IPS DF 4.7 (cell line): Measurements from ENCODE around the gene C1QL2.
A peak's percentile ranks its signal among the peaks of the same experiment; 100 is the strongest.

Experiments
- DNase-seq: peaks from one replicate; pipeline ENCODE4 v3.0.0-alpha.2; 2013; ENCODE audit warnings: low spot score; ENCODE audit errors: extremely low read depth

C1QL2 gene

GRCh38 chr2:119179991-119180390 lies 21.4 kb upstream of the C1QL2 start:
- no peak for DNase-seq

- DNase-seq, result no peak
Observed at GRCh38 chr2:119179202-119179601, 20.7 kb upstream of the C1QL2 start.

- no peak for DNase-seq
Observed at GRCh38 chr2:119178776-119179175, 20.2 kb upstream of the C1QL2 start.

GRCh38 chr2:119177838-119178190 lies 19.3 kb upstream of the C1QL2 start:
- no peak for DNase-seq

GRCh38 chr2:119177171-119177837 lies 18.8 kb upstream of the C1QL2 start:
- no peak for DNase-seq

- DNase-seq, result no peak
Observed at GRCh38 chr2:119175517-119175916, 17.0 kb upstream of the C1QL2 start.

- DNase-seq, result no peak
Observed at GRCh38 chr2:119174993-119175347, 16.4 kb upstream of the C1QL2 start.

- DNase-seq, result no peak
Observed at GRCh38 chr2:119174216-119174992, 15.9 kb upstream of the C1QL2 start.

- DNase-seq, result no peak
Observed at GRCh38 chr2:119173556-119174060, 15.1 kb upstream of the C1QL2 start.

GRCh38 chr2:119170504-119170903 lies 12.0 kb upstream of the C1QL2 start:
- DNase-seq, result no peak

- DNase-seq, result no peak
Observed at GRCh38 chr2:119169717-119170116, 11.2 kb upstream of the C1QL2 start.

- no peak for DNase-seq
Observed at GRCh38 chr2:119160361-119160990, 1.9 kb upstream of the C1QL2 start.

GRCh38 chr2:119157850-119158511 lies 570 bp downstream of the C1QL2 start:
- no peak for DNase-seq

- no peak for DNase-seq
Observed at GRCh38 chr2:119156891-119157773, 1.4 kb downstream of the C1QL2 start.

GRCh38 chr2:119156105-119156890 lies 2.3 kb downstream of the C1QL2 start:
- DNase-seq, result no peak

- DNase-seq, result peak; percentile 93
Observed at GRCh38 chr2:119155633-119156032, 2.9 kb downstream of the C1QL2 start.

GRCh38 chr2:119154076-119154475 lies 4.5 kb downstream of the C1QL2 start:
- DNase-seq, result no peak

- DNase-seq, result no peak
Observed at GRCh38 chr2:119149611-119150010, 8.9 kb downstream of the C1QL2 start.

GRCh38 chr2:119147776-119148715 lies 10.5 kb downstream of the C1QL2 start:
- DNase-seq, result no peak
